Sigmoid colon (tissue), 4 donors: Measurements from ENCODE around the gene STUB1.

Experiments used
- CTCF ChIP-seq, 4 experiments: fragments of 450-650 bp in 3 of 4; fragments of 200-600 bp in 1 of 4; IDR thresholded peaks; one replicate each; pipeline ENCODE4 v1.5.1; 2016 to 2019; ENCODE audit warnings: antibody characterized with exemption in 4 of 4, mild to moderate bottlenecking in 3 of 4, moderate library complexity in 2 of 4
- EP300 ChIP-seq, 4 donors: sonication (generic); formaldehyde crosslinking; IDR thresholded peaks; one replicate each; pipeline ENCODE4 v1.6.1; 2017; ENCODE audit warnings: antibody characterized with exemption in 4 of 4
- POLR2A ChIP-seq, 2 donors: fragments of 450-650 bp; IDR thresholded peaks; one replicate each; pipeline ENCODE4 v1.6.1; 2016; ENCODE audit warnings: antibody characterized with exemption in 2 of 2, mild to moderate bottlenecking in 2 of 2, moderate library complexity in 2 of 2

GRCh38 chr16:660132-660458 is 20.1 kb upstream of the STUB1 start:
- no peak for TF ChIP-seq CTCF (IDR thresholded peaks at IDR 0.05)
- TF ChIP-seq POLR2A (IDR thresholded peaks at IDR 0.05), result no peak
- no peak for TF ChIP-seq EP300 (IDR thresholded peaks at IDR 0.05)
